Chondrocyte (in vitro differentiated cells): Measurements from ENCODE around the gene RNF169. TPM values are rescaled to one million over a fixed set of nuclear protein-coding genes. Genes with fewer than 3 reads are reported as not detected.

Experiments used
- DNase-seq: peaks from one replicate; pipeline ENCODE4 v3.0.0; 2021; ENCODE audit warnings: mixed read lengths, low spot score
- H3K27ac Mint-ChIP-seq: one replicate; pipeline ENCODE4 v1.8.0; 2021; ENCODE audit warnings: mild to moderate bottlenecking, moderate library complexity, mixed read lengths; ENCODE audit not compliant: unreplicated experiment
- H3K27me3 Mint-ChIP-seq: 2 replicates; pipeline ENCODE4 v1.8.0; 2021; ENCODE audit warnings: low read depth, mixed read lengths
- H3K36me3 Mint-ChIP-seq: 2 replicates; pipeline ENCODE4 v1.8.0; 2021; ENCODE audit warnings: low read depth, mixed read lengths
- H3K4me1 Mint-ChIP-seq: 2 replicates; pipeline ENCODE4 v1.8.0; 2021; ENCODE audit warnings: low read depth, mild to moderate bottlenecking, mixed read lengths
- H3K4me3 Mint-ChIP-seq: one replicate; pipeline ENCODE4 v1.8.0; 2021; ENCODE audit warnings: mild to moderate bottlenecking, moderate library complexity, mixed read lengths; ENCODE audit not compliant: unreplicated experiment
- H3K9me3 Mint-ChIP-seq: 2 replicates; pipeline ENCODE4 v1.8.0; 2021; ENCODE audit warnings: low read depth, mixed read lengths
- total RNA-seq: library from RNA; stranded (reverse); gene quantifications from 3 replicates; pipeline ENCODE4 v1.2.1, GENCODE V29; 2021
- TF ChIP-seq, protein P1 (sequence below): fragments of 200-600 bp; sonication (generic); IDR thresholded peaks from 2 replicates; pipeline ENCODE4 v1.5.0; 2021; ENCODE audit warnings: antibody characterized with exemption, mild to moderate bottlenecking, moderate library complexity

The RNF169 gene
- total RNA-seq, 1 donor from 2014 or later: 13.1 TPM

DNA sequence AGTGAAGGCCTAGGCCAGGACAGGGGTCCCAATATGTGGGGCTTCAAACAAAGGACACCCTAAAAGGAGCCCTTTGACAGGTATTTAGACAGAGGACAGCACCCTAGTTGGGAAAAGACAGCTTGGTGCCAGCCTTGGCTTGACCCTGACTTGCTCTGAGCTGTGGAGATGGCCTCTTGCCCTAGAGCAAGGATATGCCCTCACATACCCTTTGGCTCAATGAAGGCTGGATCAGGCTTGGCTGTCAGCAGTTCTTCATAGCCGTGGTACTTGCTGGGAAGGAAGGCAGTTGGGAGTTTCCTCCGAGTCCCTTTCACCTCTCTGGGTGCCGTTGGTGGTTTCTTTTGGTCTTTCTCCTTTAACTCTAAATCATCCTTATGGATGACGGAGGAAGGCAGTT is 96.2 kb downstream of the RNF169 start:
- no peak overlapping the region for H3K27ac Mint-ChIP-seq
- no peak overlapping the region for H3K4me3 Mint-ChIP-seq
- peaks cover 7% of the 10 kb centered on the region for H3K4me1 Mint-ChIP-seq
- no peaks in the 10 kb centered on the region for H3K27me3 Mint-ChIP-seq
- TF ChIP-seq, protein P1, sequence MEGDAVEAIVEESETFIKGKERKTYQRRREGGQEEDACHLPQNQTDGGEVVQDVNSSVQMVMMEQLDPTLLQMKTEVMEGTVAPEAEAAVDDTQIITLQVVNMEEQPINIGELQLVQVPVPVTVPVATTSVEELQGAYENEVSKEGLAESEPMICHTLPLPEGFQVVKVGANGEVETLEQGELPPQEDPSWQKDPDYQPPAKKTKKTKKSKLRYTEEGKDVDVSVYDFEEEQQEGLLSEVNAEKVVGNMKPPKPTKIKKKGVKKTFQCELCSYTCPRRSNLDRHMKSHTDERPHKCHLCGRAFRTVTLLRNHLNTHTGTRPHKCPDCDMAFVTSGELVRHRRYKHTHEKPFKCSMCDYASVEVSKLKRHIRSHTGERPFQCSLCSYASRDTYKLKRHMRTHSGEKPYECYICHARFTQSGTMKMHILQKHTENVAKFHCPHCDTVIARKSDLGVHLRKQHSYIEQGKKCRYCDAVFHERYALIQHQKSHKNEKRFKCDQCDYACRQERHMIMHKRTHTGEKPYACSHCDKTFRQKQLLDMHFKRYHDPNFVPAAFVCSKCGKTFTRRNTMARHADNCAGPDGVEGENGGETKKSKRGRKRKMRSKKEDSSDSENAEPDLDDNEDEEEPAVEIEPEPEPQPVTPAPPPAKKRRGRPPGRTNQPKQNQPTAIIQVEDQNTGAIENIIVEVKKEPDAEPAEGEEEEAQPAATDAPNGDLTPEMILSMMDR: no peak
- no peaks in the 10 kb centered on the region for H3K9me3 Mint-ChIP-seq
- H3K36me3 Mint-ChIP-seq: peaks cover 15% of the 10 kb centered on the region
- no peak for DNase-seq

DNA sequence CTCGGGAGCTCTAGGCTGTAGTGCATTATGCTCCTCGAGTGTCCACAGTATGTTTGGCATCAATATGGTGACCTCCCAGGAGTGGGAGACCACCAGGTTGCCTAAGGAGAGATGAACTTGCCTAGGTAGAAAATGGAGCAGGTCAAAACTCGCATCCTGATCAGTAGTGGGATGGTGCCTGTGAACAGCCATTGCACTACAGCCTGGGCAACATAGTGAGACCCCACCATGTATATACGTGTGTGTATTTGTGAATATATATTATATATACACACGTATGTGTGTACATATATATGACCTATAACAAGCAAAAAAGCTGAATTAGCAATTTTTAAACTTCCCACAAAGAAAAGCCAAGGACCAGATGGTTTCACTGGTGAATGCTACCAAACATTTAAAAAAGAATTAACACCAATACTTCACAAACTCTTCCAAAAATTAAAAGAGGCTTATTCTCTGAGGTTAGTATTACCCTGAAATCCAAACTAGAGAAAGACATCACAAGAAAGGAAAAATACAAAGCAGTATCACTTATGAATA is 97.4 kb downstream of the RNF169 start:
- TF ChIP-seq, protein P1: no peak
- no peak for DNase-seq
- no peaks in the 10 kb centered on the region for H3K27me3 Mint-ChIP-seq
- H3K36me3 Mint-ChIP-seq: peaks cover 15% of the 10 kb centered on the region
- H3K27ac Mint-ChIP-seq: no peak overlapping the region
- no peaks in the 10 kb centered on the region for H3K9me3 Mint-ChIP-seq
- H3K4me3 Mint-ChIP-seq: no peak overlapping the region
- H3K4me1 Mint-ChIP-seq: peaks cover 6% of the 10 kb centered on the region

DNA sequence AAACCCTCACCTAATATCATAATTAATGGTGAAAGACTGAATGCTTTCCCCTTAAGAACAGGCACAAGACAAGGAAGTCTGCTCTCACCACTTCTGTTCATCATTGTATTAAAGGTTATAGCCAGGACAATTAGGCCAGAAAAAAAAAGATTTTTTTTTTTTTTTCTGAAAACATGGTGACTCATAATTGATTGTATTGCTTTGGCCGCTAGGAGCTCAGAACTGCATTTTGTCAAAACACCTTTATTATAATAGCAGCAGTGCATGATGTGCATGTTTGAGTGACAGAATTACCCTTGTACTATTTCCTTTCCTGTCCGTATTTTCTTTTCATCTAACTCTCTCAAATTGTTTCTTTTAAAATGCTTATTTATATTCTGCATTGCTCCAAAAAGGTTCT is 98.1 kb downstream of the RNF169 start:
- H3K36me3 Mint-ChIP-seq: peaks cover 18% of the 10 kb centered on the region
- no peaks in the 10 kb centered on the region for H3K27me3 Mint-ChIP-seq
- no peaks in the 10 kb centered on the region for H3K9me3 Mint-ChIP-seq
- peaks cover 6% of the 10 kb centered on the region for H3K4me1 Mint-ChIP-seq
- DNase-seq: no peak
- H3K27ac Mint-ChIP-seq: no peak overlapping the region
- no peak overlapping the region for H3K4me3 Mint-ChIP-seq
- TF ChIP-seq, protein P1: no peak

DNA sequence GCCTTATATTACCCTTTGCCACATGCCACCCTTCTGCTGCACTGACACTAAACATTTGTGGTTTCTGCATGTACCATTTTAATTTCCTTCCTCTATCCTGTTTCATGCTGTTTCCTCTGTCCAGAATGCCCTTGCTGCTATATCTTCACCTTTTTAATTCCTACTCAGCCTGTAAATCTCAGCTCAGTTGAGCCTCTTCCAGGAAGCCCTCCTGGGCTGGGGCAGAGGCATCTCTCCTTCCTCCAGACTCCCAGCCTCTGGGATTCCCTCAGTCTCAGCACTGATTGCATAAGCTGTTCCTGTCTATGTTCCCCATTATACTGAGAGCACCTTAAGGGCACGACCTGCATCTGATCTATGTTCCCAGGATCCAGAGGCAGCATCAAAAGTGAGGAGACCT is 98.7 kb downstream of the RNF169 start:
- Mint-ChIP-seq H3K4me3 (no peak overlapping the region), H3K27ac (no peak overlapping the region), H3K36me3 (peaks cover 16% of the 10 kb centered on the region), H3K4me1 (peaks cover 6% of the 10 kb centered on the region), H3K9me3 (no peaks in the 10 kb centered on the region), H3K27me3 (no peaks in the 10 kb centered on the region)
- DNase-seq: no peak
- TF ChIP-seq, protein P1: no peak

DNA sequence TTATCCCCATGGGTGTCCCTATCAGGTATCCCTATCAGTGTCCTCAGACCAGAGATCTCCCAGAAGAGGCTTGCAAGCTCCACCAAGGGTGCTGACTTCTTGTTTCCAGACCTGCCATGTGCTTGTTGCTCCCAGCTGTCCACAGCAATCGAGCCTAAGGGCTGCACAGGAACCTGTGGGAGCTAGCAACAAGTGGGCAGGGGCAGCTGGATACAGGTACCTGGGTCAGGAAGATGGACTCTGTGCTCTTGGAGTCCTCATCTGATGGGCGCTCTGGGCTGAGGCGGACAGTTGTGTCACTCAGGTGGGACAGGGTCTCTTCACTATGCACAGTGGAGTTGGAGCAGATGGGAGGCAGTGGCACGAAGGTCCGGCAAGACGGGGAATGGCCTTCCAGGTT is 99.2 kb downstream of the RNF169 start:
- TF ChIP-seq, protein P1: no peak
- no peaks in the 10 kb centered on the region for H3K9me3 Mint-ChIP-seq
- no peak overlapping the region for H3K27ac Mint-ChIP-seq
- H3K36me3 Mint-ChIP-seq: peaks cover 15% of the 10 kb centered on the region
- H3K4me3 Mint-ChIP-seq: no peak overlapping the region
- no peak for DNase-seq
- H3K27me3 Mint-ChIP-seq: no peaks in the 10 kb centered on the region
- peaks cover 6% of the 10 kb centered on the region for H3K4me1 Mint-ChIP-seq
